K562 (cell line): Measurements from ENCODE around the gene SYNCRIP. TPM values are rescaled to one million over a fixed set of nuclear protein-coding genes. Genes with fewer than 3 reads are reported as not detected.

Experiments used
- BCL6 ChIP-seq: fragments of 250-450 bp; sonication (Bioruptor Pico); IDR thresholded peaks from 2 replicates; pipeline ENCODE4 v1.4.0; 2020
- BMI1 ChIP-seq: fragments of 150-350 bp; IDR thresholded peaks from 2 replicates; pipeline ENCODE4 v1.6.1; 2014; ENCODE audit warnings: low read length
- ERF ChIP-seq: fragments of 450-650 bp; formaldehyde crosslinking; IDR thresholded peaks from 2 replicates; pipeline ENCODE4 v1.4.0; 2020; ENCODE audit warnings: mild to moderate bottlenecking, mixed read lengths
- FOXK2 ChIP-seq, 2 experiments: fragments of 450-650 bp; IDR thresholded peaks in 1 of 2; conservative IDR thresholded peaks in 1 of 2; 2 replicates each; pipeline ENCODE4 v1.6.1; 2016; ENCODE audit warnings: low read depth in 2 of 2, mild to moderate bottlenecking in 1 of 2
- MCM3 ChIP-seq: fragments of 450-650 bp; IDR thresholded peaks from 2 replicates; pipeline ENCODE4 v1.6.1; 2016
- NR2C2 ChIP-seq, 2 experiments: fragments of 200-800 bp in 1 of 2; sonication (Bioruptor generic) in 1 of 2; sonication (generic) in 1 of 2; formaldehyde crosslinking in 1 of 2; IDR thresholded peaks; 2 replicates each; pipeline versions ENCODE4 v1.6.1 to v1.8.0; 2016 to 2022; ENCODE audit warnings: mild to moderate bottlenecking in 1 of 2, missing compliant biosample characterization in 1 of 2, missing genetic modification characterization in 1 of 2, missing genetic modification reagents in 1 of 2
- PBX2 ChIP-seq, 2 experiments: IDR thresholded peaks in 1 of 2; conservative IDR thresholded peaks in 1 of 2; 2 replicates each; pipeline ENCODE4 v1.6.1; 2016; ENCODE audit warnings: low read depth in 2 of 2, mild to moderate bottlenecking in 1 of 2, missing compliant biosample characterization in 1 of 2, missing genetic modification characterization in 1 of 2, moderate library complexity in 1 of 2
- PCBP1 ChIP-seq: fragments of 200-400 bp; formaldehyde crosslinking; IDR thresholded peaks from 2 replicates; pipeline ENCODE4 v1.6.1; 2018; ENCODE audit warnings: mild to moderate bottlenecking, low read depth, low read length; ENCODE audit not compliant: poor library complexity, severe bottlenecking
- SIN3A ChIP-seq, 2 experiments: fragments of 150-350 bp in 1 of 2; IDR thresholded peaks; 2 replicates each; pipeline ENCODE4 v1.6.1; 2011 to 2016; ENCODE audit warnings: borderline replicate concordance in 2 of 2, low read depth in 2 of 2, low read length in 2 of 2, mild to moderate bottlenecking in 2 of 2, moderate library complexity in 2 of 2; ENCODE audit not compliant: control insufficient read depth in 1 of 2
- SIRT6 ChIP-seq: IDR thresholded peaks from one replicate; pipeline ENCODE4 v1.6.1; 2012; ENCODE audit warnings: low read depth, mild to moderate bottlenecking, control low read depth, inconsistent platforms, low read length, moderate library complexity
- SNAPC5 ChIP-seq: fragments of 250-450 bp; sonication (Bioruptor Pico); IDR thresholded peaks from 2 replicates; pipeline ENCODE4 v1.8.0; 2021; ENCODE audit warnings: moderate library complexity, mild to moderate bottlenecking, inconsistent platforms
- TEAD2 ChIP-seq: fragments of 450-650 bp; IDR thresholded peaks from 2 replicates; pipeline ENCODE4 v1.6.1; 2016; ENCODE audit warnings: missing genetic modification characterization, control low read depth, missing compliant biosample characterization
- THRA ChIP-seq: fragments of 450-650 bp; IDR thresholded peaks from 2 replicates; pipeline ENCODE4 v1.6.1; 2017; ENCODE audit warnings: mild to moderate bottlenecking, moderate library complexity
- ZC3H11A ChIP-seq: IDR thresholded peaks from 2 replicates; pipeline ENCODE4 v1.6.1; 2012; ENCODE audit warnings: low read depth, low read length, improper control_type of control experiment
- ZNF140 ChIP-seq: fragments of 250-450 bp; sonication (Bioruptor Pico); IDR thresholded peaks from 2 replicates; pipeline ENCODE4 v1.8.0; 2021; ENCODE audit warnings: moderate library complexity, mild to moderate bottlenecking, inconsistent platforms
- ZNF436 ChIP-seq: fragments of 250-450, 450-650 bp; sonication (Bioruptor Pico); formaldehyde crosslinking; IDR thresholded peaks from 2 replicates; pipeline ENCODE4 v1.7.0; 2020; ENCODE audit warnings: mild to moderate bottlenecking
- ZNF609 ChIP-seq: sonication (generic); formaldehyde crosslinking; IDR thresholded peaks from 2 replicates; pipeline ENCODE4 v1.8.1; 2023; ENCODE audit warnings: missing genetic modification reagents, mild to moderate bottlenecking, borderline replicate concordance
- polyA plus RNA-seq, 8 experiments: library from polyadenylated mRNA; depleted of rRNA in 4 of 8; stranded (reverse) in 5 of 8; unstranded in 3 of 8; fragments of >200 nt; fragmentation: Nextera tagmentation in 2 of 8; fragmentation: Illumina TruSeq in 1 of 8; extraction: Ambion mirVana in 2 of 8; extraction: Trizol in 1 of 8; gene quantifications; 2 replicates each; pipeline versions ENCODE4 v1.2.1 to v1.2.3, GENCODE V29; 2011 to 2014; ENCODE audit warnings: inconsistent platforms in 1 of 8, missing spikeins in 1 of 8
- total RNA-seq, 7 experiments: library from RNA; depleted of rRNA in 6 of 7; stranded (reverse); fragments of >200 nt in 6 of 7; fragmentation: Illumina TruSeq in 2 of 7; extraction: Trizol in 2 of 7; gene quantifications; 2 replicates each; pipeline versions ENCODE4 v1.2.1 to v1.2.3, GENCODE V29; 2011 to 2021; ENCODE audit warnings: low replicate concordance in 1 of 7

SYNCRIP gene
- total and polyA plus RNA-seq, 9 of the 15 experiments (the other 6 are each of a cell fraction or from before 2014, with no cell fraction given): 46.5 to 295 (median 140) TPM

GRCh38 chr6:85678602-85679444 is 36.1 kb upstream of the SYNCRIP start (continued):
- no peak for TF ChIP-seq TEAD2
- no peak for TF ChIP-seq ZNF140 (CRISPR knock-in tag)
- TF ChIP-seq THRA: no peak
- 0 out of 2 replicates have a peak, but pooled peaks have one; percentile 34 for TF ChIP-seq ZNF609 (CRISPR knock-in tag)
- peak; percentile 74; the same call in 1 of the 2 replicates for TF ChIP-seq ZNF436 (CRISPR knock-in tag)
- TF ChIP-seq ZC3H11A: no peak
- TF ChIP-seq SIRT6: no peak
- no peak for TF ChIP-seq ERF (CRISPR knock-in tag)
- TF ChIP-seq PBX2 (CRISPR knock-in tag; IDR thresholded peaks at IDR 0.05; ENCODE audit: low read depth): no peak
- no peak for TF ChIP-seq PBX2 (tag; conservative IDR thresholded peaks at IDR 0.05; ENCODE audit: low read depth)
- TF ChIP-seq SNAPC5: no peak
- peak; percentile 89 to 91; a peak in 2 of 4 replicates for TF ChIP-seq SIN3A (IDR thresholded peaks at IDR 0.05; ENCODE audit: borderline replicate concordance in 2 of 2, control insufficient read depth in 1 of 2, low read depth in 2 of 2, low read length in 2 of 2)
- TF ChIP-seq NR2C2 (CRISPR knock-in tag; IDR thresholded peaks at IDR 0.05): no peak; the same call in 1 of the 2 replicates
- peak; percentile 58; the same call in 1 of the 2 replicates for TF ChIP-seq NR2C2 (tag; IDR thresholded peaks at IDR 0.05)
- TF ChIP-seq BMI1: no peak
- TF ChIP-seq PCBP1: peak; percentile 5
- no peak for TF ChIP-seq MCM3
- 0 out of 4 replicates have a peak, but pooled peaks of 1 of the 2 experiments have one; percentile 11 for TF ChIP-seq FOXK2 (conservative IDR thresholded peaks at IDR 0.05 in 1 of 2, IDR thresholded peaks at IDR 0.05 in 1 of 2; ENCODE audit: low read depth in 2 of 2)
- no peak for TF ChIP-seq BCL6 (CRISPR knock-in tag)
